Islet of Langerhans (tissue), 1 donor: Measurements from ENCODE around the gene CRHR2.

ENCODE experiments used
- FAIRE-seq: peaks from one replicate; lab custom pipeline; 2011; peaks lifted over from hg19 to GRCh38; lab: Jason Lieb, UNC

Gene CRHR2

GRCh38 chr7:30679664-30680063, 2.6 kb downstream of the CRHR2 start:
- no peak for FAIRE-seq

- FAIRE-seq: no peak
Measured at GRCh38 chr7:30678805-30679204, 3.5 kb downstream of the CRHR2 start.

DNA sequence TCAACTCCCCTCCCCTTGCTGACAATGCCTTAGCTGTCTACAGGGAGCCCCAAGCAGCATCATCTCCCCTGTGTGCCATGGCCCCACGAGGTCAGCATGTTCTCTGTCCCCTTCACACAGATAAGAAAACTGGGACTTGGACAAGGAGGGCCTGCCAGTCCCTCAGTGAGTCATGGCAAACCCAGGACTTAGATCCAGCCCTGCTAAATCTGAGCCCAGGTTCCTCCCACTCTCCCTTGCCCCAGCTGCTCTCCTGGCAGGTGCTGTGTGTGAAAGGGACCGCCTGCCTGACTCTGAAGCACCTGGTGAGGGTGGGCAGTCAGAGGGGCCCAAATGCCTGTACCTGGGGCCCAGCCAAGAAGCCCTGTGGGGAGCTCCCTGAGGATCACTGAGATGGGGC, 7.4 kb downstream of the CRHR2 start:
- FAIRE-seq: no peak

- no peak for FAIRE-seq
Measured at GRCh38 chr7:30674420-30674819, 7.8 kb downstream of the CRHR2 start.

DNA sequence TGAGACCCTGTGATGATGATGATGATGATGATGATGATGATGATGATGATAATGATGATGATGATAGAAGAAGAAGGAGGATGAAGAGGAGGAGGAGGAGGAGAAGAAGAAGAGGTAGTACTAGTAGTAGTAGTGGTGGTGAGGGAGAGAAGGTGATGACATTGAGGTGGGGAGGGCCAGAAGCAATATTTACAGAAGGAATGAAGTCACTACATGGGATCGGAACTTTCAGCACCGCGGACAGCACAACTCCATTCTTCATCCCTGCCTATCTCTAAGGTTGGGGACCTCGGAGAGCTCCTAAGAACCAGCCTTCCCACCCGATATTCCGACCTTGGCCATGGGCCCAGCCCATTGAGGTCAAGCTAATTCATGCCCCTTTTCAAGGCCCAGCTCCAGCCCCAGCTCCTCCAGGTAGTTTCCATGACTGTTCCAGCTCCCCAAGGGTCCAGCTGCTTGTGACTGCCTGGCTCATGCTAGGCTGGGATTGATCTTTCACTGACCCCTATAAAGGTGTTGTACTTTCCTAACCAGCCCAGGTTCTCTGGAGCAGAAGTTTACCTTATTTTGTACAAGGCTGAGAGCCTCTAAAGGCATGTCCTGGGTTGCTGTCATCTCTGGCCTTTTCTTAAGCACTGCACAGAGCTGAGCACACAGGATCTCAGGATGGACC, 10.3 kb downstream of the CRHR2 start:
- no peak for FAIRE-seq

- FAIRE-seq: no peak
Measured at GRCh38 chr7:30668102-30668501, 14.2 kb downstream of the CRHR2 start.

GRCh38 chr7:30667172-30667571, 15.1 kb downstream of the CRHR2 start:
- no peak for FAIRE-seq

GRCh38 chr7:30665449-30665848, 16.8 kb downstream of the CRHR2 start:
- FAIRE-seq: no peak

- FAIRE-seq: no peak
Measured at GRCh38 chr7:30665043-30665442, 17.2 kb downstream of the CRHR2 start.

DNA sequence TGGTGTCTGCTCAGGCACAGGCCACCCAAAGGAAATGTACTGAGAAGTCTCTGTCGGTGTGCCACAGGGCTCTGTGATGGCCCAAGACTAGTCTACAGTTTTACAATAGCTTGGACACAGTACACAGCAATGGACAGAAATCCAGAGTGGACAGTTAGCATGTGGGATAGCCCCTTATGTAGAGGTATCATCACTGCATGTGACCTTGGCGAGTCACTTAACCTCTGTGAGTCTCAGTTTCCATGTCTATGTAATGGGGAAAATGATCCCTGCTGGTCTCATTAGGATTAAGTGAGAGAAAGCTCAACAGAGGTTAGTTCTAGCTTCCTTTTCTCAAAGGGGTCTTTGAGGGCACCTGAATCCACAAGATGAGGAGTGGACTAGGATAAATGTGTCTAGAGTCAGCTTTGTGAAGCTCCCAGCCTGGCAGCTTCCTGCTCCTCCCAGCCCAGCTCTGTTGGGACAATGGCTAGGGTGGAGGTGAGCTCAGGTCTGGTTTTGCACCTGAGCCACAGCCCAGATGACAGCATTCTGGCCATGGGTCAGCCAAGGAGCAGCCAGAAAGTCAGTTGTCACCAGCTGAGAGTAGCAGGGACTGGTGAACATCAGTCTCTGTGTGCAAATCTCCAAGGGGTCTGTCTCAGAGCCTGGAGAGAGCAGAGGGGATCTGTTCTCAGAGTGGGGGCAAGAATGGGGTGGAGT, 17.9 kb downstream of the CRHR2 start:
- FAIRE-seq: no peak

DNA sequence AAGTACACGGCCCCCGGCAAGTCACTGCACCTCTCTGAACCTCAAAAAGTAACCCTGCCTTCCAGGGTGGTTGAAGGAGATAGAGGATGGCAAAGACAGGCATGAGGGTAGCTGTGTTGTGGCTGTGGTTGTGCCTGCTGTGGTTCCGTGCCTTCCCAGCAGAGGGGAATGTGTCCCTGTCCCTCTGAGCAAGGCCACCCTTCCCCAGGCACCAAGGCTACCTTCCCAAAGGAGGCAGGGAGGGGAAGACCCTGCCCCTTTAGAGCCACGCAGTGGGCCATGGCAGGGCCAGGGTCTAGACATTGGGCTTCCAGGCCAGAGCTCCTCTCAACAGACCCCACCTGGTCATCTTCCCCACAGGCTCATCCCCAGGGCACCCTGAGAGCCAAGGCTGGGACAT, 18.8 kb downstream of the CRHR2 start:
- no peak for FAIRE-seq

DNA sequence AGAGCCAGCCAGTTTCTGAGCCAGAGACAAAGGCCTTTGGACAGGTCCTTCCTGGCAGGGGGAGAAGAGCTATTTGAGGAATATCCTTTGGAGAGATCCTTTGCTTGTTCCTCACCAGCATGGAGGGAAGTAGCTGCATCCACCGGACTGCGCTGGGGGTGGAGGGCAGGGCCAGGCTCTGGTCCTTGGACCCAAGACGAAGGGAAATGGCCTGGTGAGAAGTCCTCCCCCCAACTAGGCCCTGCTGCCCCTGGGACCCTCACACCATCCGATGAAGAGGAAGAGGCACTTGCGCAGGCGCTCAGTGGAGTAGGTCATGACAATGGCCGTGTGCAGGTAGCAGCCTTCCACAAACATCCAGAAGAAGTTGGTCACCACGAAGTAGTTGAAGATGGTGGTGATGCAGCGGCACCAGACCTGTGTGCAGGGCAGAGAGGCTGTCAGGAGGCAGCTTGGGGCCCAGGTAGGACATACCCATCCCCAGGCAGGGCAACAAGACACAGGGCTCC, 19.8 kb downstream of the CRHR2 start:
- no peak for FAIRE-seq

GRCh38 chr7:30661926-30662325, 20.3 kb downstream of the CRHR2 start:
- FAIRE-seq: no peak

GRCh38 chr7:30660331-30661255, 21.7 kb downstream of the CRHR2 start:
- no peak for FAIRE-seq

GRCh38 chr7:30659312-30659711, 22.9 kb downstream of the CRHR2 start:
- no peak for FAIRE-seq

- no peak for FAIRE-seq
Measured at GRCh38 chr7:30658479-30659074, 23.7 kb downstream of the CRHR2 start.

DNA sequence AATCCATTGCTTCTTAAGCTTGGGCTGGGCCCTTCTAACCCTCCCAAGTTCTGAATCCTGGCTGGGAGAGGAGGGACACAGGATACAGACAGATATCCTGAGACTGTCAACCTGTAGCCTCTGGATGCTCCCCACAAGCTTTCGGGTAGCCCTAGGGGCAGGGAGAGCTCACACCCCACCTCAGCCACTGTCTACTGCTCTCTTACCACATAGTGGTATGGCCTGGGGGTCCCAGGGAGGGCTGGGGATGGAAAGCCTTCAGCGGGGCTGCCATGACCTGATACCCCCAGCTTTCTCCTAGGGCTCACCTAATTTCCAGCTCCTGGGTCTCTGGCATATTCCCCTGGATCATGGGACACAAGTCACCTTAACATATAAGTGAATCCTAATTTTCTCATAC, 25.1 kb downstream of the CRHR2 start:
- no peak for FAIRE-seq

DNA sequence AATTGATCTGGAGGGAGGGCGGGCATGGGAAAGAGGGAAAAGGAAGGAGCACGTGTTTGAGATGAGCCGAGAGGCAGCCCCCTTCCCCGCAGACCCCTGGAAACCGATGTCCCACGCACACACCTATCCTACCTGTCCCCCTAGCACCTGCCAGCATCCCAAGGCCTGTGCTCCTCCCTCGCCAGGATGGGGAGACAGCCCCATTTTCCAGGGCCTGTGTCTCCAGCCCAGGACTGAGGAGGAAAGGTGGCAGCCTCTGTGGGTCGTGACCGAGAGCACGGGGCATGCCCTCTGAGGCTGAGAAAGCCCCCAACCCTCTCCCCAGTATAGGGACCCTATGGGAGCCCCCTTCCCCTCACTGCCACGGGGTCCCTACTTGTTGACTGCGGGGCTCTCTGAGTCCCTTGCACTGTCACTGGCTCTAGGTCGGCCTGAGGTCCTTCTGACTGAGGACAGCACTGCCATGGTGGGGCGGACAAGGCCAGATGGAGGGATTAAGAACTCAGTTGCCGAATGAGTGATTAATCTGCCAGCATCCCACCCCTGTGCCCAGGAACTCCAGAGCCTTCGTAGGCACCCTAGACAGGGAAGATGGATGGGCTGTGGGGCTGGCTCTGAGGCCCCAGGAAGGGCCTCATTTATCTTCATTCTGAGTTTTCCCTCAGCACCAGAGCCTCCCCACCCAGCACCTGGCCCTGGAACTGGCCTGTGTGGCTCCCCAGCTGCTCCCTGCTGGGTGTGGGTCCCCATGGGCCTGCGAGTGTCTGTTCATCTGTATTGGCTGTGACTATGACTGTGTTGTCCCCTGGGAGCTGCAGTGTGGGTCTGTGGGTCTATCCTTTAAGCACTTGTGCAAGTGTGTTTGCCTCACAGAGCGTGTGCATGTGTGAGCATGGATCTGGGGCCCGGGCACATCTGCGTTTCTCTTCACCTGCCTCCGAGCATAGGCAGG, 26.0 kb downstream of the CRHR2 start:
- FAIRE-seq: no peak

- no peak for FAIRE-seq
Measured at GRCh38 chr7:30655096-30655970, 26.9 kb downstream of the CRHR2 start.
